K562 (cell line): ENCODE results near the gene FEM1B. TPM values are rescaled to one million over a fixed set of nuclear protein-coding genes. Genes with fewer than 3 reads are reported as not detected.

ENCODE experiments used
- CBFA2T2 ChIP-seq: fragments of 450-650 bp; conservative IDR thresholded peaks from 2 replicates; pipeline ENCODE4 v1.6.1; 2017; ENCODE audit warnings: mild to moderate bottlenecking
- DACH1 ChIP-seq: fragments of 450-650 bp; IDR thresholded peaks from 2 replicates; pipeline ENCODE4 v1.6.1; 2018; ENCODE audit not compliant: partially characterized antibody
- EZH2 ChIP-seq: IDR thresholded peaks from 2 replicates; pipeline ENCODE4 v1.6.1; 2012; ENCODE audit warnings: low read depth, mild to moderate bottlenecking, inconsistent platforms, low read length, borderline replicate concordance
- FOXM1 ChIP-seq, 2 experiments: fragments of 450-650 bp in 1 of 2; sonication (generic) in 1 of 2; formaldehyde crosslinking in 1 of 2; IDR thresholded peaks; 2 replicates each; pipeline versions ENCODE4 v1.6.1 to v1.9.0; 2017 to 2022; ENCODE audit warnings: low read depth in 2 of 2, mild to moderate bottlenecking in 2 of 2, missing genetic modification reagents in 1 of 2, moderate library complexity in 1 of 2
- FOXP1 ChIP-seq: sonication (generic); formaldehyde crosslinking; IDR thresholded peaks from 2 replicates; pipeline ENCODE4 v1.8.0; 2022; ENCODE audit warnings: mild to moderate bottlenecking, missing genetic modification reagents
- HIVEP1 ChIP-seq: fragments of 250-450 bp; sonication (Bioruptor Pico); IDR thresholded peaks from 2 replicates; pipeline ENCODE4 v1.4.0; 2020; ENCODE audit warnings: mild to moderate bottlenecking
- KAT7 ChIP-seq: sonication (generic); formaldehyde crosslinking; IDR thresholded peaks from 2 replicates; pipeline ENCODE4 v1.8.0; 2022; ENCODE audit warnings: missing genetic modification reagents, mild to moderate bottlenecking, borderline replicate concordance
- MGA ChIP-seq: fragments of 450-650 bp; IDR thresholded peaks from 2 replicates; pipeline ENCODE4 v1.6.1; 2016; ENCODE audit warnings: mild to moderate bottlenecking, moderate library complexity
- MLX ChIP-seq, 2 experiments: fragments of 450-650 bp in 1 of 2; sonication (generic) in 1 of 2; formaldehyde crosslinking; conservative IDR thresholded peaks; 2 replicates each; pipeline versions ENCODE4 v1.4.0 to v1.8.1; 2020 to 2022; ENCODE audit warnings: mild to moderate bottlenecking in 1 of 2, missing genetic modification reagents in 1 of 2
- MTA2 ChIP-seq: fragments of 450-650 bp; IDR thresholded peaks from 2 replicates; pipeline ENCODE4 v1.6.1; 2016; ENCODE audit warnings: low read depth
- NCOA1 ChIP-seq: fragments of 450-650 bp; IDR thresholded peaks from 2 replicates; pipeline ENCODE4 v1.6.1; 2016; ENCODE audit warnings: low read depth
- OTX1 ChIP-seq: fragments of 450-650 bp; formaldehyde crosslinking; IDR thresholded peaks from 2 replicates; pipeline ENCODE4 v1.4.0; 2022; ENCODE audit warnings: mild to moderate bottlenecking
- RBM14 ChIP-seq: fragments of 200-400 bp; formaldehyde crosslinking; IDR thresholded peaks from 2 replicates; pipeline ENCODE4 v1.6.1; 2018; ENCODE audit warnings: low read depth, mild to moderate bottlenecking, low read length, moderate library complexity, borderline replicate concordance; ENCODE audit not compliant: insufficient read depth
- SAP30 ChIP-seq: fragments of 200-600 bp; sonication (generic); IDR thresholded peaks from 2 replicates; pipeline ENCODE4 v1.6.1; 2012; ENCODE audit warnings: borderline replicate concordance, low read depth, mild to moderate bottlenecking, moderate library complexity, low read length, control low read depth, inconsistent platforms; ENCODE audit not compliant: insufficient read depth, poor library complexity, severe bottlenecking
- TAL1 ChIP-seq: fragments of 450-650 bp; IDR thresholded peaks from 2 replicates; pipeline ENCODE4 v1.6.1; 2016; ENCODE audit warnings: mild to moderate bottlenecking
- polyA plus RNA-seq, 8 experiments: library from polyadenylated mRNA; depleted of rRNA in 4 of 8; stranded (reverse) in 5 of 8; unstranded in 3 of 8; fragments of >200 nt; fragmentation: Nextera tagmentation in 2 of 8; fragmentation: Illumina TruSeq in 1 of 8; extraction: Ambion mirVana in 2 of 8; extraction: Trizol in 1 of 8; gene quantifications; 2 replicates each; pipeline versions ENCODE4 v1.2.1 to v1.2.3, GENCODE V29; 2011 to 2014; ENCODE audit warnings: inconsistent platforms in 1 of 8, missing spikeins in 1 of 8
- total RNA-seq, 7 experiments: library from RNA; depleted of rRNA in 6 of 7; stranded (reverse); fragments of >200 nt in 6 of 7; fragmentation: Illumina TruSeq in 2 of 7; extraction: Trizol in 2 of 7; gene quantifications; 2 replicates each; pipeline versions ENCODE4 v1.2.1 to v1.2.3, GENCODE V29; 2011 to 2021; ENCODE audit warnings: low replicate concordance in 1 of 7

FEM1B gene
- total and polyA plus RNA-seq, 9 of the 15 experiments (the other 6 are each of a cell fraction or from before 2014, with no cell fraction given): 5.9 to 61.6 (median 20.1) TPM

- TF ChIP-seq MGA (peak; percentile 91), NCOA1 (no peak), FOXP1 (CRISPR knock-in tag) (peak; percentile 89; the same call in 1 of the 2 replicates), DACH1 (no peak), FOXM1 (IDR thresholded peaks at IDR 0.05; ENCODE audit: low read depth) (no peak), FOXM1 (CRISPR knock-in tag; IDR thresholded peaks at IDR 0.05; ENCODE audit: low read depth) (no peak; the same call in 1 of the 2 replicates), RBM14 (no peak), MLX (CRISPR knock-in tag; conservative IDR thresholded peaks at IDR 0.05) (0 out of 4 replicates have a peak, but pooled peaks of 1 of the 2 experiments have one; percentile 28), HIVEP1 (CRISPR knock-in tag) (no peak), OTX1 (CRISPR knock-in tag) (peak; percentile 64), SAP30 (peak; percentile 63), MTA2 (no peak), CBFA2T2 (peak; percentile 31; the same call in 1 of the 2 replicates), EZH2 (no peak), KAT7 (CRISPR knock-in tag) (peak; percentile 42; the same call in 1 of the 2 replicates), TAL1 (no peak)
These were observed 48.0 kb upstream of the FEM1B start, which contains the start of gene CLN6 (continued) for GRCh38 chr15:68229386-68230156.
